Right lobe of liver (tissue), 4 donors: ENCODE measurements around the gene RAB8A.
A peak's percentile ranks its signal among the peaks of the same experiment; 100 is the strongest.

Experiments used
- CTCF ChIP-seq, 4 donors: fragments of 200-600 bp in 3 of 4; fragments of 450-650 bp in 1 of 4; IDR thresholded peaks; one replicate each; pipeline versions ENCODE4 v1.5.1 to v1.8.0; 2016 to 2022; ENCODE audit warnings: antibody characterized with exemption in 4 of 4, mild to moderate bottlenecking in 2 of 4
- POLR2A ChIP-seq: fragments of 450-650 bp; IDR thresholded peaks from one replicate; pipeline ENCODE4 v1.6.1; 2017; ENCODE audit warnings: antibody characterized with exemption, mild to moderate bottlenecking
- donor health status: DM: no; HTN: no; CAD: no.
- donor health status: DM: no; HTN: no; CAD: no.
- donor health status: DM: no; HTN: yes; CAD: no.

GRCh38 chr19:16111160-16111908 is at the start of gene RAB8A:
- TF ChIP-seq CTCF (IDR thresholded peaks at IDR 0.05) (peak; percentile 98 to 100 (median 99)), POLR2A (no peak)
